Large intestine (tissue), 3 donors: ENCODE measurements around the gene FGG. TPM values are rescaled to one million over a fixed set of nuclear protein-coding genes. Genes with fewer than 3 reads are reported as not detected.

Experiments used
- DNase-seq, 2 donors: peaks; one replicate each; pipeline versions ENCODE4 v3.0.0 to v3.0.0-alpha.2; 2013
- H3K27ac ChIP-seq: one replicate; pipeline ENCODE4 v1.5.1; 2013; ENCODE audit warnings: low read length
- H3K27me3 ChIP-seq: 2 replicates; pipeline ENCODE4 v1.6.1; 2013; ENCODE audit warnings: low read length; ENCODE audit not compliant: control insufficient read depth, insufficient read depth
- H3K36me3 ChIP-seq: 2 replicates; pipeline ENCODE4 v1.6.1; 2013; ENCODE audit warnings: low read length; ENCODE audit not compliant: control insufficient read depth, insufficient read depth
- H3K4me1 ChIP-seq: one replicate; pipeline ENCODE4 v1.6.1; 2013; ENCODE audit warnings: low read length; ENCODE audit not compliant: control insufficient read depth, insufficient read depth
- H3K4me3 ChIP-seq: one replicate; pipeline ENCODE4 v1.5.1; 2013; ENCODE audit warnings: low read length
- H3K9me3 ChIP-seq: one replicate; pipeline ENCODE4 v1.6.1; 2013; ENCODE audit warnings: mild to moderate bottlenecking, low read depth, low read length, moderate library complexity; ENCODE audit not compliant: control insufficient read depth
- WGBS: methylation state at CpG from one replicate; pipeline ENCODE4 v1.1.5; 2013; ENCODE audit warnings: low lambda C conversion rate; ENCODE audit not compliant: insufficient coverage; 5-methylcytosine and 5-hydroxymethylcytosine counted together
- polyA plus RNA-seq: library from polyadenylated mRNA; unstranded; fragments of 120-200 nt; gene quantifications from one replicate; pipeline ENCODE4 v1.2.1, GENCODE V29; 2013

FGG gene
- polyA plus RNA-seq, 1 donor, result 40.5 TPM

- WGBS, result 33% methylated on average over 1 of the region's 1 CpG
- Histone ChIP-seq H3K9me3 (no peaks in the 10 kb centered on the region), H3K27ac (peak overlapping the region; percentile 1), H3K36me3 (no peaks in the 10 kb centered on the region), H3K4me3 (no peak overlapping the region), H3K27me3 (no peaks in the 10 kb centered on the region), H3K4me1 (peaks cover 34% of the 10 kb centered on the region)
- no peak for DNase-seq
These were observed 2.8 kb upstream of the FGG start for GRCh38 chr4:154615211-154615610.

- Histone ChIP-seq H3K27me3 (no peaks in the 10 kb centered on the region), H3K36me3 (no peaks in the 10 kb centered on the region), H3K9me3 (no peaks in the 10 kb centered on the region), H3K4me3 (no peak overlapping the region), H3K27ac (no peak overlapping the region), H3K4me1 (peaks cover 34% of the 10 kb centered on the region)
- DNase-seq, result no peak
These were observed 1.9 kb upstream of the FGG start for GRCh38 chr4:154614306-154614705.

DNA sequence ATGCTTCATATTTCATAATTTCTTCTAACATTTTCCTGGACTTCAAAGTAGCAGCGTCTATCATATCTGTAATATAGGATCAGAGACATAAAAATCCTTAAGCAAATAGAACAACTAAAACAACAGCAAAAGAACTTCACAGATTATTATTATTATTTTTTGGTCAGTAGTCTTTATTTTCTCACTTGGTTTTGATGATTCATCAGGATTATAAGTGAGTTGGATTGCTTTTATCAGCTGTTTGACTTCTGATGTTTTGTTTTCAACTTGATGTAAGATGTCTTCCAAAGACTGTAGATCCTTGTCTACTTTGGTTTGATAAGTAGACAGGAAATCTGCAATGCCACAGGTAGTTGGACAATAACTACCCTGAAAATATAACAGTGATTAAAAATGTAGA is 623 bp downstream of the FGG start:
- H3K36me3 ChIP-seq, result no peaks in the 10 kb centered on the region
- DNase-seq, result no peak
- H3K27ac ChIP-seq, result peak overlapping the region; percentile 75
- peaks cover 21% of the 10 kb centered on the region for H3K4me1 ChIP-seq
- no CpG with 5 or more reads among the region's 1 CpG for WGBS
- no peaks in the 10 kb centered on the region for H3K27me3 ChIP-seq
- no peaks in the 10 kb centered on the region for H3K9me3 ChIP-seq
- peak overlapping the region; percentile 34 for H3K4me3 ChIP-seq

GRCh38 chr4:154610582-154610981 is 1.9 kb downstream of the FGG start:
- H3K27me3 ChIP-seq, result no peaks in the 10 kb centered on the region
- no peaks in the 10 kb centered on the region for H3K9me3 ChIP-seq
- H3K27ac ChIP-seq, result no peak overlapping the region
- peak overlapping the region; percentile 8 for H3K4me3 ChIP-seq
- DNase-seq, result no peak
- H3K36me3 ChIP-seq, result peaks cover 2% of the 10 kb centered on the region
- H3K4me1 ChIP-seq, result peaks cover 14% of the 10 kb centered on the region
- WGBS, result 60% methylated on average over 1 of the region's 4 CpGs

DNA sequence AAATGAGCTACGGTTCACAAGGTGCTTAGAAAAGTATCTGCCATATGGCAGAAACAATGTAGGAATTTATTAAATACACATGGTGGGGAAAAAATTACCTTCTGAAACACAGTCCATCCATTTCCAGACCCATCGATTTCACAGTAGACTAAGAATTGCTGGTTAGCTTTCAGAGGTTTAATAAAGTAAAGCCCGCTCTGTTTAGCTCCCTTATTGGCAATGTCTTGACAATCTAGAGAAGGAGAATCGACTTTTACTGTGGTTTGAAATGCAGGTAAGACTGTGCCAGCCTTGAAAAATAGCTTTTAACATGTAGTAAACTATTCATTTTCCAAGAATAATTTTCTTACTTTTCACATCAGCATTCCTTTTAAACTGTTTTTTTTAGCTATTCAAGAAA is 2.9 kb downstream of the FGG start:
- no peak for DNase-seq
- WGBS, result 90% methylated on average over 2 of the region's 4 CpGs
- H3K4me1 ChIP-seq, result peaks cover 9% of the 10 kb centered on the region
- peaks cover 2% of the 10 kb centered on the region for H3K36me3 ChIP-seq
- no peak overlapping the region for H3K27ac ChIP-seq
- no peaks in the 10 kb centered on the region for H3K27me3 ChIP-seq
- no peaks in the 10 kb centered on the region for H3K9me3 ChIP-seq
- no peak overlapping the region for H3K4me3 ChIP-seq

GRCh38 chr4:154608361-154609252 is 3.8 kb downstream of the FGG start:
- no CpG with 5 or more reads among the region's 3 CpGs for WGBS
- H3K9me3 ChIP-seq, result no peaks in the 10 kb centered on the region
- peaks cover 6% of the 10 kb centered on the region for H3K4me1 ChIP-seq
- no peaks in the 10 kb centered on the region for H3K27me3 ChIP-seq
- H3K27ac ChIP-seq, result no peak overlapping the region
- no peak for DNase-seq
- H3K4me3 ChIP-seq, result no peak overlapping the region
- H3K36me3 ChIP-seq, result peaks cover 2% of the 10 kb centered on the region

- no CpG with 5 or more reads among the region's 6 CpGs for WGBS
- H3K9me3 ChIP-seq, result no peaks in the 10 kb centered on the region
- H3K4me1 ChIP-seq, result no peaks in the 10 kb centered on the region
- DNase-seq, result no peak
- no peak overlapping the region for H3K4me3 ChIP-seq
- no peaks in the 10 kb centered on the region for H3K27me3 ChIP-seq
- H3K27ac ChIP-seq, result no peak overlapping the region
- H3K36me3 ChIP-seq, result peaks cover 2% of the 10 kb centered on the region
These were observed 5.4 kb downstream of the FGG start for GRCh38 chr4:154606728-154607723.

DNA sequence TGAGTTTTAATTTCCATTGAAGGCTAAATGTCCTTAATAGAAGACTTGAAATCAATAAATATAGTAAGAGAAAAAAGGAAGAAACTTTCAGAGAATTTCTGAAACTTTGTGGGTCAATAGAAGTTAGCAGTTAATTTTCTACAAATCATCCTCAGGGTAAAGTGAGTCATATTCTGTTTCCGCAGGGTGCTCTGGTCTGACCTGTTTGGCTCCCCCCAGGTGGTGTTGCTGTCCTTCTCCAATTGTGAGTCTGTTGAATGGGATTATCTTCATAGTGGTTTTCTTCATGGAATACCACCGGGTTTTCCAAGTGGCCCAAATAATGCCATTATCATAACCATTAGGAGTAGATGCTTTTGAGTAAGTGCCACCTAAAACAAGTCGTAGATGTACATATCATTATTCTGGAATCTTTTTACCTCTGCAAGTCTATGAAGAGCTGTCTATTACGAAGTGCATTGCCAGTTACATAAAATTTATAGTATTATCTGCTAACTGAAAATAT is 7.7 kb downstream of the FGG start:
- no peaks in the 10 kb centered on the region for H3K9me3 ChIP-seq
- 94% methylated on average over 2 of the region's 4 CpGs for WGBS
- no peaks in the 10 kb centered on the region for H3K27me3 ChIP-seq
- H3K36me3 ChIP-seq, result peaks cover 2% of the 10 kb centered on the region
- no peak overlapping the region for H3K27ac ChIP-seq
- no peak for DNase-seq
- no peaks in the 10 kb centered on the region for H3K4me1 ChIP-seq
- no peak overlapping the region for H3K4me3 ChIP-seq

- H3K36me3 ChIP-seq, result peaks cover 2% of the 10 kb centered on the region
- DNase-seq, result no peak
- H3K27ac ChIP-seq, result no peak overlapping the region
These were observed 9.2 kb downstream of the FGG start for GRCh38 chr4:154603033-154603943.

More at GRCh38 chr4:154603033-154603943, 9.2 kb downstream of the FGG start:
- 93% methylated on average over 2 of the region's 6 CpGs for WGBS
- H3K4me1 ChIP-seq, result peaks cover 2% of the 10 kb centered on the region
- H3K27me3 ChIP-seq, result no peaks in the 10 kb centered on the region
- no peak overlapping the region for H3K4me3 ChIP-seq
- no peaks in the 10 kb centered on the region for H3K9me3 ChIP-seq
